IMR-90 (cell line): ENCODE data around the gene B3GLCT.

Experiments
- CEBPB ChIP-seq: IDR thresholded peaks from 2 replicates; pipeline ENCODE4 v1.6.1; 2012; ENCODE audit warnings: low read depth, low read length, improper control_type of control experiment
- CHD1 ChIP-seq: IDR thresholded peaks from 2 replicates; pipeline ENCODE4 v1.6.1; 2012; ENCODE audit warnings: low read depth, low read length, improper control_type of control experiment
- CTCF ChIP-seq: conservative IDR thresholded peaks from 2 replicates; pipeline ENCODE4 v1.5.1; 2012; ENCODE audit warnings: mild to moderate bottlenecking, low read depth, low read length, improper control_type of control experiment
- NFE2L2 ChIP-seq: fragments of 150-350 bp; IDR thresholded peaks from 2 replicates; pipeline ENCODE4 v1.6.1; 2016; ENCODE audit warnings: low read depth, mild to moderate bottlenecking, low read length
- POLR2A ChIP-seq: IDR thresholded peaks from 2 replicates; pipeline ENCODE4 v1.6.1; 2012; ENCODE audit warnings: mild to moderate bottlenecking, low read depth, low read length
- RCOR1 ChIP-seq: IDR thresholded peaks from 2 replicates; pipeline ENCODE4 v1.6.1; 2012; ENCODE audit warnings: mild to moderate bottlenecking, low read length, improper control_type of control experiment; ENCODE audit not compliant: insufficient replicate concordance
- RFX5 ChIP-seq: IDR thresholded peaks from 2 replicates; pipeline ENCODE4 v1.8.0; 2012; ENCODE audit warnings: low read depth, mild to moderate bottlenecking, low read length, moderate library complexity
- USF2 ChIP-seq: fragments of 150-350 bp; IDR thresholded peaks from 2 replicates; pipeline ENCODE4 v1.6.1; 2017; ENCODE audit warnings: mild to moderate bottlenecking, antibody characterized with exemption, low read length, low read depth

- no peak for TF ChIP-seq CEBPB
- no peak for TF ChIP-seq CTCF
- TF ChIP-seq POLR2A: no peak
- TF ChIP-seq CHD1: no peak
- no peak for TF ChIP-seq RFX5
- no peak for TF ChIP-seq NFE2L2
- TF ChIP-seq RCOR1: no peak
- TF ChIP-seq USF2: no peak
Observed at GRCh38 chr13:31168736-31169135, 31.0 kb upstream of the B3GLCT start.
